Measurements from ENCODE around the gene ABHD16B.

GRCh38 chr20:63889241-63890200 lies 28.2 kb downstream of the ABHD16B start:
- TF ChIP-seq CTCF (IDR thresholded peaks at IDR 0.05) (no peak), POLR2A (IDR thresholded peaks at IDR 0.05) (no peak)
